Lower lobe of right lung (tissue), 2 donors: Measurements from ENCODE around the gene DDX51. TPM values are rescaled to one million over a fixed set of nuclear protein-coding genes. Genes with fewer than 3 reads are reported as not detected.

Experiments used
- ATAC-seq, 2 donors: fragments of 200-7000 bp; cut with Tn5 transposase; one replicate each; pipeline ENCODE4 v1.9.1; 2020 to 2022; ENCODE audit warnings: mild to moderate bottlenecking in 2 of 2, moderate library complexity in 2 of 2
- DNase-seq: peaks from one replicate; pipeline ENCODE4 v3.0.0-alpha.2; 2020
- H3K27ac ChIP-seq: fragments of 200-600 bp; one replicate; pipeline ENCODE4 v1.8.0; 2022
- H3K27me3 ChIP-seq: fragments of 200-600 bp; one replicate; pipeline ENCODE4 v1.8.0; 2022; ENCODE audit warnings: low read depth
- H3K36me3 ChIP-seq: fragments of 200-600 bp; one replicate; pipeline ENCODE4 v1.8.0; 2022; ENCODE audit warnings: mild to moderate bottlenecking
- H3K4me1 ChIP-seq: fragments of 200-600 bp; one replicate; pipeline ENCODE4 v1.8.0; 2022
- H3K4me3 ChIP-seq: fragments of 200-600 bp; one replicate; pipeline ENCODE4 v1.8.0; 2022; ENCODE audit warnings: mild to moderate bottlenecking
- H3K9me3 ChIP-seq: fragments of 200-600 bp; one replicate; pipeline ENCODE4 v1.8.0; 2022
- intact Hi-C: fragments of 100-400 bp; cut with DNase I; formaldehyde crosslinking; loops from one replicate; pipeline ENCODE4 v1.11.0; 2022
- total RNA-seq: library from RNA; stranded (reverse); fragmentation: NEBNext Ultra II Directional; extraction: Animal tissue kit (Norgen Biotek cat#: 25700); gene quantifications from one replicate; pipeline ENCODE4 v1.2.1, GENCODE V29; 2021
- TF ChIP-seq, protein P1 (sequence below): fragments of 200-600 bp; IDR thresholded peaks from one replicate; pipeline ENCODE4 v1.8.0; 2022; ENCODE audit warnings: antibody characterized with exemption, mild to moderate bottlenecking
- donor health status: DM: no; HTN: yes; CAD: no; lungs with severe emphysema.

Gene DDX51
- total RNA-seq, 1 donor from 2014 or later: 11.9 TPM

DNA sequence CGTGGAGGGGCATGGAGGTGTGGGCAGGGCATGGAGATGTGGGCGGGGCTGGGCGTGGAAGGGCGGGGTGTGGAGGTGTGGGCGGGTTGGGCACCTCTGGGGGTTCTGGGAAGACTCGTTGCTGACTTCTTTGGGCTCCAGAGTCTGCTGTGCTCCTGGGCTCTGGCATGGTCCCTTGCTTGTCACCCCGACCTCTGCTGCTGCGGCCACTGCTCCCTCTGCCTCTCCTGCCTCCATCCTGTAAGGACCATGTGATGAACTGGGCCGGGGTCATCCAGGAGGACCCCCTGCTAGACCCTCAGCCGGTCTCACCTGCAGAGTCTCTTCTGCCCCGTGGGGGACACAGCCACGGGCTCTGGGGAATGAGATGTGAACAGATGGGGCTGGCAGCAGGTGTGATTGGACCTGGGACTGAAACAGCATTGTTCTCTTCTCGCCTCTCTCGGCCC lies 15.5 kb upstream of the DDX51 start:
- Histone ChIP-seq H3K9me3 (no peaks in the 10 kb centered on the region), H3K36me3 (no peaks in the 10 kb centered on the region), H3K27ac (no peak overlapping the region), H3K4me1 (peaks cover 15% of the 10 kb centered on the region), H3K27me3 (no peaks in the 10 kb centered on the region), H3K4me3 (no peak overlapping the region)
- DNase-seq: no peak
- intact Hi-C loops: no loop called here
- no peak for ATAC-seq
- TF ChIP-seq, protein P1, sequence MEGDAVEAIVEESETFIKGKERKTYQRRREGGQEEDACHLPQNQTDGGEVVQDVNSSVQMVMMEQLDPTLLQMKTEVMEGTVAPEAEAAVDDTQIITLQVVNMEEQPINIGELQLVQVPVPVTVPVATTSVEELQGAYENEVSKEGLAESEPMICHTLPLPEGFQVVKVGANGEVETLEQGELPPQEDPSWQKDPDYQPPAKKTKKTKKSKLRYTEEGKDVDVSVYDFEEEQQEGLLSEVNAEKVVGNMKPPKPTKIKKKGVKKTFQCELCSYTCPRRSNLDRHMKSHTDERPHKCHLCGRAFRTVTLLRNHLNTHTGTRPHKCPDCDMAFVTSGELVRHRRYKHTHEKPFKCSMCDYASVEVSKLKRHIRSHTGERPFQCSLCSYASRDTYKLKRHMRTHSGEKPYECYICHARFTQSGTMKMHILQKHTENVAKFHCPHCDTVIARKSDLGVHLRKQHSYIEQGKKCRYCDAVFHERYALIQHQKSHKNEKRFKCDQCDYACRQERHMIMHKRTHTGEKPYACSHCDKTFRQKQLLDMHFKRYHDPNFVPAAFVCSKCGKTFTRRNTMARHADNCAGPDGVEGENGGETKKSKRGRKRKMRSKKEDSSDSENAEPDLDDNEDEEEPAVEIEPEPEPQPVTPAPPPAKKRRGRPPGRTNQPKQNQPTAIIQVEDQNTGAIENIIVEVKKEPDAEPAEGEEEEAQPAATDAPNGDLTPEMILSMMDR: no peak

DNA sequence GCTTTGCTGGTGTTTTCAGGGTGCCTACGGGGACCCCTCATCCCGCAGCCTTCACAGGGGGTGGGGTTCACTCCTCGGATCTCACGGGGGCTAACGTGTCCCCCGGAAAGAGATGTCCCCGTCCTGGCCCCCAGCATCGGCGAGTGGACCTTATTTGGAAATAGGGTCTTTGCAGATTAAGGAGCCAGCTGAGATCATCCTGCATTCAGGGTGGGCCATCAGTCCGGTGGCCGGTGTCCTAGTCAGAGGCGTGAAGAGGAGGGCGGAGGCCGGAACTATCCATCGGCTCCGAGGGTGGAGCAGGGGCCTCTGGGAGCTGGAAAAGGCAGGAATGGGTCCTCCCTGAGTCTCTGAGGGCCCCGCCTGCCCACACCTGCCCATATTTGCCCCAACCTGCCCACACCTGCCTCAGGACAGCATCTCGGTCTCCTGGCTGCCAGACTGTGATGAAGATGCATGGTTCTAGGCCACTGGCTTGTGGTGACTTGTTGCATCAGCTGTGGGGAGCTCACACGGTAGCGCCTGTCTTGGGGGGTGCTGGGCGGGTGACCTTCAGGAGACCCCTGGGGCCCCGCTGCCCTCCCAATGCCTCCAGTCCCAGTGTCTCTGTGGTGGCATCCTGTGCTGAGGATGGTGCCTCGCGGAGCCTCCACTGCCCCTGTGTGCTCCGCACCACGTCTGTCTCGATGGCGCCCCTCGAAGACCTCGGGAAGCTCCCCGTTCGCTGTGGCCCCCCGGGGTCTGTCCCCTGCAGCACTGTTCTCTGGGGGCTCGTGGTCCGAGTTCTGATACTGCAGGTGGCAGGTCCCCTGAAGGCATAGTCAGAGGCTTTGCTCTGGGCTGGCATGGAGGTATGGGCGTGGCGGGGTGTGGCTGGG lies 14.8 kb upstream of the DDX51 start:
- intact Hi-C loops: no loop called here
- ATAC-seq (no peak), DNase-seq (no peak)
- Histone ChIP-seq H3K4me1 (peaks cover 21% of the 10 kb centered on the region), H3K27ac (no peak overlapping the region), H3K9me3 (no peaks in the 10 kb centered on the region), H3K27me3 (no peaks in the 10 kb centered on the region), H3K4me3 (no peak overlapping the region), H3K36me3 (no peaks in the 10 kb centered on the region)
- TF ChIP-seq, protein P1: no peak

DNA sequence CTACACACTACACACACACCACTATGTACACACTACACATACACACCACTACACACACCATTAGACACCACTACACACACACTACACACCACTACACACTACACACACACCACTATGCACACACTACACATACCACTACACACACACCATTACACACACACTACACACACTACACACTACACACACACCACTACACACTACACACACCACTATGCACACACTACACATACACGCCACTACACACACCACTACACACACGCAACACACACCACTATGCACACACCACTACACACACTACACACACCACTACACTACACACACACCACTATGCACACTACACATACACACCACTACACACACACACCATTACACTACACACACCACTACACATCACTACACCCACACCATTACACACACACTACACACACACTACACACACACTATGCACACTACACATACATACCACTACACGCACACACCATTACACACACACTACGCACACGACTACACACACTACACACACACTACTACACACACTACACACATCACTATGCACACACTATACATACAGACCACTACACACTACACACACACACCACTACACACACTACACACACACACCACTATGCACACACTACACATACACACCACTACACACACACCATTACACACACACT lies 13.8 kb upstream of the DDX51 start:
- H3K4me3 ChIP-seq: no peak overlapping the region
- H3K9me3 ChIP-seq: no peaks in the 10 kb centered on the region
- no peak overlapping the region for H3K27ac ChIP-seq
- intact Hi-C loops: no loop called here
- peaks cover 12% of the 10 kb centered on the region for H3K4me1 ChIP-seq
- TF ChIP-seq, protein P1: no peak
- H3K27me3 ChIP-seq: no peaks in the 10 kb centered on the region
- DNase-seq: no peak
- no peaks in the 10 kb centered on the region for H3K36me3 ChIP-seq
- ATAC-seq: no peak

DNA sequence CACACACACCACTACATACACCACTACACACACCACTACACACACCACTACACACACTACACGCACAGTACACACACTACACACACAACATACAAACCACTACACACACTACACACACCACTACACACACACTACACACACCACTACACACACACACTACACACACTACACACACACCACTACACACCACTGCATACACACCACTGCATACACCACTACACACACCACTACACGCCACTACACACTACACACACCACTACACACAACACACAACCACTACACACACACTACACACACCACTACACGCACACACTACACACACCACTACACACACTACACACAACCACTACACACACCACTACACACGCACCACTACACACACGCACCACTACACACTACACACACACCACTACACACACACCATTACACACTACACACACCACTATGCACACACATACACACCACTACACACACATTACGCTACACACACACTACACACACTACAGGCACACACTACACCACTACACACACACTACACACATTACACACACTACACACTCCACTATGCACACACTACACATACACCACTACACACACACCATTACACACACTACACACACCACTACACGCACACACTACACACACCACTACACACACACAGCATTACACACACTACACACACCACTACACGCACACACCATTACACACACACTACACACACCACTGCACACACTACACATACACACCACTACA lies 12.6 kb upstream of the DDX51 start:
- intact Hi-C loops: no loop called here
- no peaks in the 10 kb centered on the region for H3K9me3 ChIP-seq
- TF ChIP-seq, protein P1: no peak
- H3K4me1 ChIP-seq: peaks cover 7% of the 10 kb centered on the region
- H3K27ac ChIP-seq: no peak overlapping the region
- no peak for DNase-seq
- H3K27me3 ChIP-seq: no peaks in the 10 kb centered on the region
- H3K4me3 ChIP-seq: no peak overlapping the region
- no peak for ATAC-seq
- H3K36me3 ChIP-seq: peaks cover 7% of the 10 kb centered on the region

DNA sequence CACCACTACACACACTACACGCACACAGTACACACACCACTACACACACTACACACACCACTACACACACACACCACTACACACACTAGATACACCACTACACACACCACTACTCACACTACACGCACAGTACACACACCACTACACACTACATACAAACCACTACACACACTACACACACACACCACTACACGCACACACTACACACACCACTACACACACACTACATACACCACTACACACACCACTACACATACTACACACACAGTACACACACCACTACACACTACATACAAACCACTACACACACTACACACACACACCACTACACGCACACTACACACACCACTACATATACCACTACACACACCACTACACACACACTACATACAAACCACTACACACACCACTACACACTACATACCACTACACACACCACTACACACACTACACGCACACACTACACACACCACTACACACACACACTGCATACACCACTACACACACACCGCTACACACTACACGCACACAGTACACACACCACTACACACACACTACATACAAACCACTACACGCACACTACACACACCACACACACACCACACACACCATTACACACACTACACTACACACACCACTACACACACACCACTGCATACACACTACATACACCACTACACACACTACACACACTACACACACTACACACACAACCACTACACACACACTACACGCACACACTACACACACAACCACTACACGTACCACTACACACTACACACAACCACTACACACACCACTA lies 11.9 kb upstream of the DDX51 start:
- Histone ChIP-seq H3K4me3 (no peak overlapping the region), H3K27ac (no peak overlapping the region), H3K27me3 (no peaks in the 10 kb centered on the region), H3K36me3 (peaks cover 15% of the 10 kb centered on the region), H3K4me1 (peaks cover 7% of the 10 kb centered on the region), H3K9me3 (no peaks in the 10 kb centered on the region)
- ATAC-seq (no peak), DNase-seq (no peak)
- TF ChIP-seq, protein P1: no peak
- intact Hi-C loops: no loop called here
